Neural crest cell (in vitro differentiated cells): ENCODE measurements around the gene CARMIL1. TPM values are rescaled to one million over a fixed set of nuclear protein-coding genes. Genes with fewer than 3 reads are reported as not detected.

ENCODE experiments used
- DNase-seq: peaks from one replicate; pipeline ENCODE4 v3.0.0; 2021; ENCODE audit warnings: low read depth, mixed read lengths, low spot score
- H3K27ac Mint-ChIP-seq: one replicate; pipeline ENCODE4 v1.8.0; 2021; ENCODE audit warnings: mild to moderate bottlenecking, mixed read lengths; ENCODE audit not compliant: unreplicated experiment
- H3K27me3 Mint-ChIP-seq: 2 replicates; pipeline ENCODE4 v1.8.0; 2021; ENCODE audit warnings: low read depth, mild to moderate bottlenecking, mixed read lengths
- H3K36me3 Mint-ChIP-seq: 2 replicates; pipeline ENCODE4 v1.8.0; 2021; ENCODE audit warnings: low read depth, mild to moderate bottlenecking, mixed read lengths
- H3K4me1 Mint-ChIP-seq: 2 replicates; pipeline ENCODE4 v1.8.0; 2021; ENCODE audit warnings: mixed read lengths
- H3K4me3 Mint-ChIP-seq: one replicate; pipeline ENCODE4 v1.8.0; 2021; ENCODE audit warnings: mild to moderate bottlenecking, mixed read lengths
- H3K9me3 Mint-ChIP-seq: 2 replicates; pipeline ENCODE4 v1.8.0; 2021; ENCODE audit warnings: mixed read lengths
- total RNA-seq: library from RNA; stranded (reverse); gene quantifications from 2 replicates; pipeline ENCODE4 v1.2.1, GENCODE V29; 2021
- TF ChIP-seq, protein P1 (sequence below): fragments of 200-600 bp; sonication (generic); conservative IDR thresholded peaks from 2 replicates; pipeline ENCODE4 v1.5.0; 2021; ENCODE audit warnings: antibody characterized with exemption, mild to moderate bottlenecking

Gene CARMIL1
- total RNA-seq, 1 donor from 2014 or later: 4.5 TPM

- H3K4me3 Mint-ChIP-seq: no peak overlapping the region
- H3K4me1 Mint-ChIP-seq: no peaks in the 10 kb centered on the region
- H3K27ac Mint-ChIP-seq: peak overlapping the region; percentile 7
Measured at GRCh38 chr6:25417046-25417605, 138.0 kb downstream of the CARMIL1 start.

DNA sequence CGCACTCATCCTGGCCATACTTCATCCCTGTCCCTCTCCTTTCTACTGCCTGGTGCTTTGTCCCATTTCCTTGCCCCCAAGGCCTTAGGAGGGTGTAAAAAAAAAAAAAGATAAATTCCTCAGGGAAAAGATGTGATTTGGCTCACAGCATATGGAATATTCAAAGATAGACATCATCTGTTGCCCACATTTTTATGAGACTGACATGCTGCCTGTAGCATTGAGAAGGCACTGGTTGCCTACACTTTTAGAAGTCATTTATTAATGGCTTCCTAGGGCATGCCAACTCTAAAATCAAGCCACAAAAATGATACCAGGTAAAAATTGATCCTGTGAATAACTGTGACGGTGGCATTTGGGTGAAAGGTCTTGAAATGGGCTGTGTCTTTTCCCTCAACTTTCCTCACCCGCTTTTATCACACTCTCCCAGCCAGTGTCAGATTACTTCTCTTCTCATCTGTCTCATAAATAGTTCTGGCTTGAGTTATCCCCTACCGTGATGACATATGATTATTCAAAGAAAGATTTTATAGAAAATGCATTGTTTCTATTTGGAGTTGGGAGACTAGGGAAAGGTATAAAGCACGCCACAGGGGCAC is 139.4 kb downstream of the CARMIL1 start:
- Mint-ChIP-seq H3K9me3 (peaks cover 10% of the 10 kb centered on the region), H3K27ac (no peak overlapping the region), H3K27me3 (no peaks in the 10 kb centered on the region), H3K4me3 (no peak overlapping the region), H3K4me1 (no peaks in the 10 kb centered on the region), H3K36me3 (peaks cover 5% of the 10 kb centered on the region)
- no peak for DNase-seq
- TF ChIP-seq, protein P1, sequence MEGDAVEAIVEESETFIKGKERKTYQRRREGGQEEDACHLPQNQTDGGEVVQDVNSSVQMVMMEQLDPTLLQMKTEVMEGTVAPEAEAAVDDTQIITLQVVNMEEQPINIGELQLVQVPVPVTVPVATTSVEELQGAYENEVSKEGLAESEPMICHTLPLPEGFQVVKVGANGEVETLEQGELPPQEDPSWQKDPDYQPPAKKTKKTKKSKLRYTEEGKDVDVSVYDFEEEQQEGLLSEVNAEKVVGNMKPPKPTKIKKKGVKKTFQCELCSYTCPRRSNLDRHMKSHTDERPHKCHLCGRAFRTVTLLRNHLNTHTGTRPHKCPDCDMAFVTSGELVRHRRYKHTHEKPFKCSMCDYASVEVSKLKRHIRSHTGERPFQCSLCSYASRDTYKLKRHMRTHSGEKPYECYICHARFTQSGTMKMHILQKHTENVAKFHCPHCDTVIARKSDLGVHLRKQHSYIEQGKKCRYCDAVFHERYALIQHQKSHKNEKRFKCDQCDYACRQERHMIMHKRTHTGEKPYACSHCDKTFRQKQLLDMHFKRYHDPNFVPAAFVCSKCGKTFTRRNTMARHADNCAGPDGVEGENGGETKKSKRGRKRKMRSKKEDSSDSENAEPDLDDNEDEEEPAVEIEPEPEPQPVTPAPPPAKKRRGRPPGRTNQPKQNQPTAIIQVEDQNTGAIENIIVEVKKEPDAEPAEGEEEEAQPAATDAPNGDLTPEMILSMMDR: no peak

More at GRCh38 chr6:25417046-25417605, 138.0 kb downstream of the CARMIL1 start:
- no peak for DNase-seq
- peaks cover 10% of the 10 kb centered on the region for H3K9me3 Mint-ChIP-seq
- peaks cover 5% of the 10 kb centered on the region for H3K36me3 Mint-ChIP-seq
- TF ChIP-seq, protein P1: no peak
- H3K27me3 Mint-ChIP-seq: no peaks in the 10 kb centered on the region

- H3K27ac Mint-ChIP-seq: no peak overlapping the region
- H3K27me3 Mint-ChIP-seq: no peaks in the 10 kb centered on the region
- H3K4me1 Mint-ChIP-seq: no peaks in the 10 kb centered on the region
- TF ChIP-seq, protein P1: no peak
- peaks cover 10% of the 10 kb centered on the region for H3K9me3 Mint-ChIP-seq
- no peak overlapping the region for H3K4me3 Mint-ChIP-seq
- DNase-seq: no peak
- peaks cover 5% of the 10 kb centered on the region for H3K36me3 Mint-ChIP-seq
Measured at GRCh38 chr6:25419879-25420278, 140.7 kb downstream of the CARMIL1 start.

- peaks cover 5% of the 10 kb centered on the region for H3K36me3 Mint-ChIP-seq
- H3K27me3 Mint-ChIP-seq: no peaks in the 10 kb centered on the region
- no peaks in the 10 kb centered on the region for H3K4me1 Mint-ChIP-seq
- H3K9me3 Mint-ChIP-seq: peaks cover 10% of the 10 kb centered on the region
- TF ChIP-seq, protein P1: no peak
- DNase-seq: no peak
- no peak overlapping the region for H3K4me3 Mint-ChIP-seq
- H3K27ac Mint-ChIP-seq: no peak overlapping the region
Measured at GRCh38 chr6:25423358-25423757, 144.2 kb downstream of the CARMIL1 start.

GRCh38 chr6:25424303-25424702 is 145.1 kb downstream of the CARMIL1 start:
- DNase-seq: no peak
- no peaks in the 10 kb centered on the region for H3K4me1 Mint-ChIP-seq
- TF ChIP-seq, protein P1: no peak
- no peak overlapping the region for H3K4me3 Mint-ChIP-seq
- H3K36me3 Mint-ChIP-seq: peaks cover 5% of the 10 kb centered on the region
- H3K9me3 Mint-ChIP-seq: peaks cover 8% of the 10 kb centered on the region
- H3K27ac Mint-ChIP-seq: no peak overlapping the region
- no peaks in the 10 kb centered on the region for H3K27me3 Mint-ChIP-seq
